Measurements from ENCODE around the gene MAP4K5. TPM values are rescaled to one million over a fixed set of nuclear protein-coding genes. Genes with fewer than 3 reads are reported as not detected.

Gene MAP4K5
- total and polyA plus RNA-seq, 2 of the 13 experiments (the other 11 are each of a cell fraction or from before 2014, with no cell fraction given), result 12.7 to 23.9 TPM

DNA sequence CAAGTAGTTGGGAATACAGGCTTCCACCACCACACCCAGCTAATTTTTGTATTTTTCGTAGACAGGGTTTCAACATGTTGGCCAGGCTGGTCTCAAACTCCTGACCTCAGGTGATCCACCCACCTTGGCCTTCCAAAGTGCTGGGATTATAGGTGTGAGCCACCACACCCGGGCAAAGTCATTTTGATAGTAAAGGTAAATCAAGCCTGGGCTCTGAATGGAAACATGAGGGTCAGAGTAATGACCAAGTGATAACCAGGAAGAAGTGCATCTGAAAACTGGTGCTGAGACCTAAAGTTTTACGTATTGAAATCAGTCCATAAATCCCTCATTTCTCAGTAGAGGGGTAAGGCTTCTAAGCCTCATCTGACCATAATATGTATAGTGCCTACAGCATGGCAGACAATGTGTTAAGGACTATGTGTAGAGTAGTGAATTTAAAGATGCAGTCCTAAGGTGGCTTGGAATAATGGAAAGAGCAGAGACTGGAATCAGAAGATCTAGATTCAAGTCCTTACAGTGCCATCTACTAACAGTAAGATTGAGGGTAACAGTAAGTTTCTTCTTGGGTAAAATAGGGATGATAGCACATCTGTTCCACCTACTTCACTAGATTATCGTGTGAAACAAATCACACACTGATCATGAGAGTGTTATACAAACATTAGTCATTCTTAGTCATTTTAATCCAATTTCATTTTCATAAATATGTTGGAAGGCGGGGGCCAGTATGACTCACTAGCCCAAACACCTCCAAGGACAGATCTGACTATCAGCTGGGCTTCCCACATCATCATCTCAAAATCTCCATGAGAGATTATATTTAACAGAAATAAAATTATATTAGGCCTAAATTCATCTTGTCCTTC, 11.2 kb downstream of the MAP4K5 start:
- H3K4me1 ChIP-seq (ENCODE audit: insufficient read depth, low read length), result peaks cover 25% of the 10 kb centered on the region
- ChIA-PET POLR2A (no interaction called here), CTCF (ENCODE audit: low intra/inter-chr PET ratio, low total read pairs) (no interaction called here)
- no TSS peak for BruUV-seq (replicated peaks)
- no peak overlapping the region for H3K9ac ChIP-seq (ENCODE audit: insufficient read depth, low read depth, low read length)
- no peak overlapping the region for H3K4me2 ChIP-seq (ENCODE audit: low read depth, low read length)
- no peak for ATAC-seq
- FAIRE-seq, result no peak
- H3K27me3 ChIP-seq (ENCODE audit: control insufficient read depth in 1 of 2, insufficient read depth in 2 of 2, low read length in 2 of 2), result no peaks in the 10 kb centered on the region
- H4K20me1 ChIP-seq (ENCODE audit: insufficient read depth, low read length), result peaks cover 6% of the 10 kb centered on the region; the same call in 1 of the 2 replicates
- in situ Hi-C loops (cut with HindIII; ENCODE audit: extremely low pct_ligation_motif_present, low pct_unique_long_range_greater_than_20kb) (no loop called here), intact Hi-C loops (cut with micrococcal nuclease; ENCODE audit: unreplicated experiment) (no loop called here)
- TF ChIP-seq FOSL2 (CRISPR knock-in tag; IDR thresholded peaks at IDR 0.05), result peak; percentile 68
- TF ChIP-seq, protein P1, sequence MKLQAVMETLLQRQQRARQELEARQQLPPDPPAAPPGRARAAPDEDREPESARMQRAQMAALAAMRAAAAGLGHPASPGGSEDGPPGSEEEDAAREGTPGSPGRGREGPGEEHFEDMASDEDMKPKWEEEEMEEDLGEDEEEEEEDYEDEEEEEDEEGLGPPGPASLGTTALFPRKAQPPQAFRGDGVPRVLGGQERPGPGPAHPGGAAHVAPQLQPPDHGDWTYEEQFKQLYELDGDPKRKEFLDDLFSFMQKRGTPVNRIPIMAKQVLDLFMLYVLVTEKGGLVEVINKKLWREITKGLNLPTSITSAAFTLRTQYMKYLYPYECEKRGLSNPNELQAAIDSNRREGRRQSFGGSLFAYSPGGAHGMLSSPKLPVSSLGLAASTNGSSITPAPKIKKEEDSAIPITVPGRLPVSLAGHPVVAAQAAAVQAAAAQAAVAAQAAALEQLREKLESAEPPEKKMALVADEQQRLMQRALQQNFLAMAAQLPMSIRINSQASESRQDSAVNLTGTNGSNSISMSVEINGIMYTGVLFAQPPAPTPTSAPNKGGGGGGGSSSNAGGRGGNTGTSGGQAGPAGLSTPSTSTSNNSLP (IDR thresholded peaks at IDR 0.05; ENCODE audit: low read depth, low read length), result 0 out of 2 replicates have a peak, but pooled peaks have one; percentile 10
- TF ChIP-seq, protein P2, sequence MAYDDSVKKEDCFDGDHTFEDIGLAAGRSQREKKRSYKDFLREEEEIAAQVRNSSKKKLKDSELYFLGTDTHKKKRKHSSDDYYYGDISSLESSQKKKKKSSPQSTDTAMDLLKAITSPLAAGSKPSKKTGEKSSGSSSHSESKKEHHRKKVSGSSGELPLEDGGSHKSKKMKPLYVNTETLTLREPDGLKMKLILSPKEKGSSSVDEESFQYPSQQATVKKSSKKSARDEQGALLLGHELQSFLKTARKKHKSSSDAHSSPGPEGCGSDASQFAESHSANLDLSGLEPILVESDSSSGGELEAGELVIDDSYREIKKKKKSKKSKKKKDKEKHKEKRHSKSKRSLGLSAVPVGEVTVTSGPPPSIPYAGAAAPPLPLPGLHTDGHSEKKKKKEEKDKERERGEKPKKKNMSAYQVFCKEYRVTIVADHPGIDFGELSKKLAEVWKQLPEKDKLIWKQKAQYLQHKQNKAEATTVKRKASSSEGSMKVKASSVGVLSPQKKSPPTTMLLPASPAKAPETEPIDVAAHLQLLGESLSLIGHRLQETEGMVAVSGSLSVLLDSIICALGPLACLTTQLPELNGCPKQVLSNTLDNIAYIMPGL (CRISPR knock-in tag; IDR thresholded peaks at IDR 0.05; ENCODE audit: borderline replicate concordance in 1 of 2, low read depth in 1 of 2), result no peak
- H3K4me3 ChIP-seq (replicated peaks in 1 of 3; ENCODE audit: insufficient read depth in 1 of 3, low read depth in 2 of 3, low read length in 3 of 3), result no peak overlapping the region
- H3K36me3 ChIP-seq (replicated peaks in 1 of 2; ENCODE audit: control insufficient read depth in 1 of 2, insufficient read depth in 2 of 2, low read length in 2 of 2), result peaks cover 0 to 4% of the 10 kb centered on the region in 2 experiments; a peak in 1 of 5 replicates
- no peak overlapping the region for H2AFZ ChIP-seq (ENCODE audit: low read length)
- no peaks in the 10 kb centered on the region for H3K9me3 ChIP-seq (ENCODE audit: low read length)
- DNase-seq (ENCODE audit: low spot score), result no peak
- 73% methylated on average over 5 of the region's 5 CpGs for WGBS (ENCODE audit: low lambda C conversion rate)
- H3K79me2 ChIP-seq (ENCODE audit: insufficient read depth, low read length), result peaks cover 87% of the 10 kb centered on the region
- H3K27ac ChIP-seq (ENCODE audit: extremely low read length, insufficient read depth, low read length), result no peak overlapping the region
